Nephron progenitor cell (in vitro differentiated cells): Measurements from ENCODE around the gene COL8A1.

Source experiments
- DNase-seq: peaks from one replicate; pipeline ENCODE4 v3.0.0; 2021
- H3K27ac Mint-ChIP-seq: 2 replicates; pipeline ENCODE4 v1.8.0; 2021; ENCODE audit warnings: mild to moderate bottlenecking, moderate library complexity, mixed read lengths
- H3K27me3 Mint-ChIP-seq: 2 replicates; pipeline ENCODE4 v1.8.0; 2021; ENCODE audit warnings: mild to moderate bottlenecking, low read depth, mixed read lengths; ENCODE audit not compliant: poor library complexity
- H3K36me3 Mint-ChIP-seq: 2 replicates; pipeline ENCODE4 v1.8.0; 2021; ENCODE audit warnings: low read depth, mixed read lengths
- H3K4me1 Mint-ChIP-seq: 2 replicates; pipeline ENCODE4 v1.8.0; 2021; ENCODE audit warnings: mixed read lengths
- H3K4me3 Mint-ChIP-seq: 2 replicates; pipeline ENCODE4 v1.8.0; 2021; ENCODE audit warnings: mild to moderate bottlenecking, moderate library complexity, mixed read lengths
- H3K9me3 Mint-ChIP-seq: 2 replicates; pipeline ENCODE4 v1.8.0; 2021; ENCODE audit warnings: mild to moderate bottlenecking, moderate library complexity, mixed read lengths
- TF ChIP-seq, protein P1 (sequence below): fragments of 200-600 bp; sonication (generic); IDR thresholded peaks from 2 replicates; pipeline ENCODE4 v1.5.0; 2021; ENCODE audit warnings: antibody characterized with exemption

The COL8A1 gene

DNA sequence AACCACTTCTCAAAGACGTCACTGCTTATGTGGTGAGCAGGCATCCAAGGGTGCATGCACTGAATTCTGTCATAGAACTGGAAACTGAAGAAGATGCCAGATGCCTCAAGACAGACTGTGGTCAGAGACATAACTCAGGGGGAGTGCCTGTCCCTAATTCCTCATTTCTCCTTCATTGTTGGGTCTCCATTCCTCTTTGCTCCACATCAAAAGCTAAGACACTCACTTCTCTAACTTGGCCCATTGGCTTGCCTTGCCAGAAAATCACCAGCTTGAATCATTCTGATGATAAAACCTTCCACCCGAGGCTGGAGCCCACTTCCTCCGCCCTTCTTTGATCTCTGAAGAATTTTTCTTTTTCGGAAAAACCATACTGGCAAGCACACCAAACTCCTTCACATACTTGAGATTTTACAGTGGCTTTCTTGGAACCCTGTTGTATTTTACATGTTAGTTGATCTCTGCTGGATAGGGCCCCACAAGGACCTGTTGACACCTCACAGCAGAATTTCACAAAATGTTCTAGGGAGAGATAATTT is 69.9 kb downstream of the COL8A1 start:
- no peak overlapping the region for H3K4me3 Mint-ChIP-seq
- H3K4me1 Mint-ChIP-seq: no peaks in the 10 kb centered on the region

DNA sequence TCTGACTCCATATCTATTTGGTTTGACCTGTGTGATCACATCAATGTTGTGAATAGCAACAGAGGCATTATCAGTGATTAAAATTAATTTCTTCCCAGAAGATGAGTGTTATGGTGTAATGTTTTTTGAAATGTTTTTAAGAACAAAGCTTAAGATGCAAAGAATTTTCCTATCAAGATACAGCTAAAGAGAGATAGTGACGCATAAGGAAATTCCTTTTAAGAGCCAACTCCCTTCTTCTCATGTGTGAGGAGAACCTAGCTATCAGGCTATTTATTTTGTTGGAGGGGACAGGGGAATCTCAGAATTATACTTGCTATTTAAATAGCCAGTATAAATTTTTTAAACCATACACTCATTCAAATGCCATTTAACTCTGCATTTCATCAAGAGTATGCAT is 71.3 kb downstream of the COL8A1 start:
- TF ChIP-seq, protein P1, sequence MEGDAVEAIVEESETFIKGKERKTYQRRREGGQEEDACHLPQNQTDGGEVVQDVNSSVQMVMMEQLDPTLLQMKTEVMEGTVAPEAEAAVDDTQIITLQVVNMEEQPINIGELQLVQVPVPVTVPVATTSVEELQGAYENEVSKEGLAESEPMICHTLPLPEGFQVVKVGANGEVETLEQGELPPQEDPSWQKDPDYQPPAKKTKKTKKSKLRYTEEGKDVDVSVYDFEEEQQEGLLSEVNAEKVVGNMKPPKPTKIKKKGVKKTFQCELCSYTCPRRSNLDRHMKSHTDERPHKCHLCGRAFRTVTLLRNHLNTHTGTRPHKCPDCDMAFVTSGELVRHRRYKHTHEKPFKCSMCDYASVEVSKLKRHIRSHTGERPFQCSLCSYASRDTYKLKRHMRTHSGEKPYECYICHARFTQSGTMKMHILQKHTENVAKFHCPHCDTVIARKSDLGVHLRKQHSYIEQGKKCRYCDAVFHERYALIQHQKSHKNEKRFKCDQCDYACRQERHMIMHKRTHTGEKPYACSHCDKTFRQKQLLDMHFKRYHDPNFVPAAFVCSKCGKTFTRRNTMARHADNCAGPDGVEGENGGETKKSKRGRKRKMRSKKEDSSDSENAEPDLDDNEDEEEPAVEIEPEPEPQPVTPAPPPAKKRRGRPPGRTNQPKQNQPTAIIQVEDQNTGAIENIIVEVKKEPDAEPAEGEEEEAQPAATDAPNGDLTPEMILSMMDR: no peak
- H3K4me1 Mint-ChIP-seq: no peaks in the 10 kb centered on the region
- no peak for DNase-seq
- H3K27ac Mint-ChIP-seq: no peak overlapping the region
- no peaks in the 10 kb centered on the region for H3K36me3 Mint-ChIP-seq
- H3K9me3 Mint-ChIP-seq: no peaks in the 10 kb centered on the region
- no peak overlapping the region for H3K4me3 Mint-ChIP-seq
- H3K27me3 Mint-ChIP-seq: no peaks in the 10 kb centered on the region

More for the DNA sequence above, 69.9 kb downstream of the COL8A1 start:
- no peaks in the 10 kb centered on the region for H3K27me3 Mint-ChIP-seq
- no peaks in the 10 kb centered on the region for H3K9me3 Mint-ChIP-seq
- DNase-seq: no peak
- H3K27ac Mint-ChIP-seq: no peak overlapping the region
- H3K36me3 Mint-ChIP-seq: no peaks in the 10 kb centered on the region
- TF ChIP-seq, protein P1: no peak

DNA sequence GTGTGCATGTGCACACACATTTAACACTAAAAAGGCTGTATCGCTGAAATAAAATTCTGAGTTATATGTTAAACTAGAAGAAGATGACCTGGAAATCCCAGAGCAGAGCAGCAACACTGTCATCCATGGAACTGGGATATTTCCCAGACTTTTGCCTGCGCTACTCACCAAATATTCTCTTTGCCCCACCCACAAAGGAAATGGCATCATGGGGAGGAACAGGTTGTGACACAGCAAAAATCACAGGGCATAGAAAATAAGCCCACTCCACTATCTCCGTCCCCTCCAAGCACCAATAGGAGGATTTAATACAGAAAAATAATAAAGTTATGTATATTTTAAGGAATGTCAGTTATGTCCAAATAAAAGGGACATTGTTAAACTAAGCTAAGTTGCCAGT is 71.7 kb downstream of the COL8A1 start:
- peaks cover 3% of the 10 kb centered on the region for H3K4me1 Mint-ChIP-seq
- no peak for DNase-seq
- H3K36me3 Mint-ChIP-seq: no peaks in the 10 kb centered on the region
- H3K9me3 Mint-ChIP-seq: no peaks in the 10 kb centered on the region
- TF ChIP-seq, protein P1: no peak
- H3K4me3 Mint-ChIP-seq: no peak overlapping the region
- H3K27ac Mint-ChIP-seq: no peak overlapping the region
- H3K27me3 Mint-ChIP-seq: no peaks in the 10 kb centered on the region

DNA sequence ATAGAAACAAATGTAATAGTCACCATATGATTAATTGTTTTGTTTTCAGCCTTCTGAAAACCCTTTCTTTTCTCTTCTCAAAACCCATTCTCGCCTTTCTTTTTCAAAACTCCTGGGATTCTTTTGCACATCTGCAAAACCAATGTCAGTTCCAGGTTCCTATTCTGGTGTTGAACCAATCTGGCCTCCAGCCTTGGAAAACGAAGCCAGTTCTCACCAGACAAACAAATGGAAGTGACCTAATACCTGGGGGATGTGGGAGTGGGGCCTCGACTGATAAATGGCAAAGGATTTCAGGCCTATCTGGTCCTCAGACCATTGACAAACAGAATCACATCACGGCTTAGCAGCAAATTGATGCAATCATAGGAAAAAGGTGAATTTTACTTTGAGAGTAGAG is 73.0 kb downstream of the COL8A1 start:
- TF ChIP-seq, protein P1: no peak
- Mint-ChIP-seq H3K27ac (no peak overlapping the region), H3K4me3 (no peak overlapping the region), H3K9me3 (no peaks in the 10 kb centered on the region), H3K4me1 (peaks cover 5% of the 10 kb centered on the region), H3K36me3 (no peaks in the 10 kb centered on the region), H3K27me3 (no peaks in the 10 kb centered on the region)
- DNase-seq: no peak

DNA sequence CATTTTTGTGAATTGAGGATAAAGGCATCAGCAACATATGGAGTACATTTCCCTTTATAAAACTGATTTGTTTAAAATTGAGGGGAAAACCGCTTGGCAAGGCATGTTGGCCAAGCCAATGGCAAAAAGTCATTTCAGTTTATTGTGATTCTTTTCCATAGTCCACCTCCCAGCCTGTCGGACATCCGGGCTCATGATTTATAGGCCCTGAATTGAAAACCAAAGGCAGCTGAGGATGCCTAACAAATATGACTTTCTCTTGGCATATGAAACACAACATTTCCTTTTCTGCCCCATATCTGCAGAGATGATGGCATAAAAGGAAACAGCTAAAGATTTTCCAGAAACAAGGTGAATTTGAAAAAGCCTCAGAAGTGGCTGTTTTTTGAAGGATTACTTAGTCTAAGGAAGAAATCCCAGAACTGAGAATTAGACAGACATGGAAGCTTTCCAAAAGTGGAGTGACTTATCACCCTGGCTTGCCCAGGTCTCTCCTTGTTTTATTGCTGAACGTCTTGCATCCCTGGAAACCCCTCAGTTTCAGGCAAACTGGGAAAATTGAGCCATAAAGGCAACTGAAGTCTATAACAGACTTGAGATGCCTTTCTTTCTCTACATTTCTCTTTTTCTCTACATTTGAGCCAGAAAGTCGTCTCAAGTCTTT is 74.0 kb downstream of the COL8A1 start:
- H3K36me3 Mint-ChIP-seq: no peaks in the 10 kb centered on the region

More for the DNA sequence above, 74.0 kb downstream of the COL8A1 start:
- H3K4me3 Mint-ChIP-seq: no peak overlapping the region
- DNase-seq: no peak
- no peaks in the 10 kb centered on the region for H3K27me3 Mint-ChIP-seq
- no peaks in the 10 kb centered on the region for H3K9me3 Mint-ChIP-seq
- no peak overlapping the region for H3K27ac Mint-ChIP-seq
- TF ChIP-seq, protein P1: no peak
- peaks cover 5% of the 10 kb centered on the region for H3K4me1 Mint-ChIP-seq
